Vagina (tissue), 2 donors: ENCODE results near the gene OR5K3.

ENCODE experiments used
- CTCF ChIP-seq, 3 experiments: fragments of 450-650 bp in 2 of 3; fragments of 200-600 bp in 1 of 3; sonication (generic) in 1 of 3; IDR thresholded peaks; one replicate each; pipeline ENCODE4 v1.5.1; 2017 to 2019; ENCODE audit warnings: antibody characterized with exemption in 3 of 3, mild to moderate bottlenecking in 2 of 3, moderate library complexity in 2 of 3
- POLR2A ChIP-seq, 2 donors: fragments of 450-650 bp; IDR thresholded peaks; one replicate each; pipeline ENCODE4 v1.6.1; 2017; ENCODE audit warnings: antibody characterized with exemption in 2 of 2, mild to moderate bottlenecking in 2 of 2, moderate library complexity in 2 of 2
- POLR2AphosphoS5 ChIP-seq, 2 donors: sonication (generic); formaldehyde crosslinking; IDR thresholded peaks; one replicate each; pipeline ENCODE4 v1.9.0; 2017; ENCODE audit warnings: antibody characterized with exemption in 2 of 2, mild to moderate bottlenecking in 2 of 2, low read depth in 1 of 2; ENCODE audit not compliant: insufficient read depth in 1 of 2

- TF ChIP-seq CTCF (IDR thresholded peaks at IDR 0.05) (no peak), POLR2A (IDR thresholded peaks at IDR 0.05) (no peak), POLR2AphosphoS5 (IDR thresholded peaks at IDR 0.05; ENCODE audit: insufficient read depth in 1 of 2, low read depth in 1 of 2) (no peak)
These were observed 4.6 kb downstream of the OR5K3 start for GRCh38 chr3:98395101-98395500.
